HCT116 (cell line): ENCODE results near the gene SF3A2. TPM values are rescaled to one million over a fixed set of nuclear protein-coding genes. Genes with fewer than 3 reads are reported as not detected.

Experiments
- ATAC-seq: fragments of 200-7000 bp; cut with Tn5 transposase; 2 replicates; pipeline ENCODE4 v1.9.1; 2020; ENCODE audit warnings: mild to moderate bottlenecking, moderate library complexity
- BruUV-seq: library from RNA; stranded (reverse); fragments of 400-500 nt; replicated peaks from 2 replicates; lab custom pipeline; 2021; lab: Mats Ljungman, UMichigan
- CTCF ChIA-PET: fragments of 300-600 bp; sonication (Branson Sonifier 250); formaldehyde crosslinking; loops from one replicate; lab custom pipeline; 2021; ENCODE audit warnings: antibody characterized with exemption; lab: Charles Lee
- POLR2A ChIA-PET: fragments of 300-600, 350-600 bp; sonication (Branson Sonifier 250); formaldehyde crosslinking; loops from one replicate; lab custom pipeline; 2021; ENCODE audit warnings: antibody characterized with exemption; lab: Charles Lee
- RAD21 ChIA-PET, 2 experiments: fragments of 300-600 bp; sonication (Branson Sonifier 250); formaldehyde crosslinking; loops; one replicate each; lab custom pipeline; 2023; ENCODE audit warnings: low total read pairs in 2 of 2; ENCODE audit not compliant: uncharacterized antibody in 2 of 2, unreplicated experiment in 2 of 2, low non-redundant PET in 1 of 2; lab: Charles Lee
- DNase-seq: peaks from one replicate; pipeline ENCODE4 v3.0.0-alpha.2; 2010; ENCODE audit warnings: low read depth, low spot score
- H2AFZ ChIP-seq: fragments of 200-600 bp; shearing (Covaris generic), sonication (generic); 2 replicates; pipeline ENCODE4 v1.6.1; 2017; ENCODE audit warnings: low read depth, mixed run types, mixed read lengths, antibody characterized with exemption, low read length; ENCODE audit not compliant: poor library complexity, severe bottlenecking
- H3K27ac ChIP-seq: 2 replicates; pipeline ENCODE4 v1.5.1; 2012; ENCODE audit warnings: low read depth, low read length
- H3K27me3 ChIP-seq: fragments of 200-600 bp; sonication (generic); 2 replicates; pipeline ENCODE4 v1.6.1; 2016; ENCODE audit warnings: mixed run types, low read length, mixed read lengths; ENCODE audit not compliant: insufficient read depth
- H3K36me3 ChIP-seq, 2 experiments: fragments of 200-500 bp in 1 of 2; fragments of 200-600 bp in 1 of 2; sonication (Bioruptor generic) in 1 of 2; sonication (generic) in 1 of 2; 2 replicates each; pipeline versions ENCODE4 v1.5.1 to v1.6.1; 2014 to 2016; ENCODE audit warnings: low read length in 2 of 2, inconsistent platforms in 1 of 2, mixed read lengths in 1 of 2, mixed run types in 1 of 2; ENCODE audit not compliant: insufficient read depth in 2 of 2, control insufficient read depth in 1 of 2
- H3K4me1 ChIP-seq, 2 experiments: fragments of 200-600 bp in 1 of 2; sonication (generic) in 1 of 2; 2 replicates each; pipeline versions ENCODE4 v1.5.1 to v1.6.1; 2012 to 2017; ENCODE audit warnings: low read length in 2 of 2, inconsistent platforms in 1 of 2, mild to moderate bottlenecking in 1 of 2, mixed read lengths in 1 of 2, mixed run types in 1 of 2, moderate library complexity in 1 of 2; ENCODE audit not compliant: insufficient read depth in 2 of 2, control insufficient read depth in 1 of 2
- H3K4me2 ChIP-seq: fragments of 200-600 bp; sonication (generic); 2 replicates; pipeline ENCODE4 v1.6.1; 2017; ENCODE audit warnings: mixed run types, low read length, mixed read lengths
- H3K4me3 ChIP-seq, 2 experiments: fragments of 200-600 bp in 1 of 2; sonication (generic) in 1 of 2; replicated peaks in 1 of 2; 2 replicates each; pipeline ENCODE4 v1.5.1; 2011 to 2016; ENCODE audit warnings: low read length in 2 of 2, control low read depth in 1 of 2, low read depth in 1 of 2, mild to moderate bottlenecking in 1 of 2, mixed read lengths in 1 of 2, mixed run types in 1 of 2
- H3K79me2 ChIP-seq: fragments of 200-600 bp; sonication (generic); 2 replicates; pipeline ENCODE4 v1.6.1; 2017; ENCODE audit warnings: mild to moderate bottlenecking, mixed run types, low read length, moderate library complexity, mixed read lengths; ENCODE audit not compliant: insufficient read depth
- H3K9ac ChIP-seq: fragments of 200-600 bp; sonication (generic); 2 replicates; pipeline ENCODE4 v1.6.1; 2016; ENCODE audit warnings: low read length, mixed read lengths
- H3K9me2 ChIP-seq: fragments of 200-600 bp; sonication (generic), shearing (Covaris generic); 2 replicates; pipeline ENCODE4 v1.6.1; 2017; ENCODE audit warnings: mixed run types, mild to moderate bottlenecking, moderate library complexity; ENCODE audit not compliant: insufficient read depth
- H3K9me3 ChIP-seq, 2 experiments: fragments of 200-500 bp in 1 of 2; fragments of 200-600 bp in 1 of 2; sonication (Bioruptor generic) in 1 of 2; sonication (generic) in 1 of 2; 2 replicates each; pipeline ENCODE4 v1.6.1; 2014 to 2017; ENCODE audit warnings: low read length in 2 of 2, mixed read lengths in 2 of 2, inconsistent platforms in 1 of 2, low read depth in 1 of 2, mild to moderate bottlenecking in 1 of 2, mixed run types in 1 of 2, moderate library complexity in 1 of 2; ENCODE audit not compliant: control insufficient read depth in 1 of 2, insufficient read depth in 1 of 2
- H4K20me1 ChIP-seq: fragments of 200-600 bp; sonication (generic), shearing (Covaris generic); 2 replicates; pipeline ENCODE4 v1.6.1; 2017; ENCODE audit warnings: mixed run types, mild to moderate bottlenecking, moderate library complexity; ENCODE audit not compliant: insufficient read depth
- CBX3 ChIP-seq: IDR thresholded peaks from 2 replicates; pipeline ENCODE4 v1.6.1; 2012; ENCODE audit warnings: low read depth
- POLR2AphosphoS5 ChIP-seq: IDR thresholded peaks from 2 replicates; pipeline ENCODE4 v1.6.1; 2011; ENCODE audit warnings: mild to moderate bottlenecking, low read depth, low read length, moderate library complexity
- TCF7L2 ChIP-seq: IDR thresholded peaks from 2 replicates; pipeline ENCODE4 v1.7.0; 2011; ENCODE audit warnings: borderline replicate concordance, inconsistent platforms; ENCODE audit not compliant: insufficient read depth, insufficient read length; ENCODE audit errors: extremely low read depth
- YY1 ChIP-seq: IDR thresholded peaks from 2 replicates; pipeline ENCODE4 v1.6.1; 2011; ENCODE audit warnings: low read length, low read depth, moderate library complexity, mild to moderate bottlenecking; ENCODE audit not compliant: insufficient replicate concordance; ENCODE audit errors: extremely low read depth
- ZFX ChIP-seq: fragments of 450-650 bp; IDR thresholded peaks from 2 replicates; pipeline ENCODE4 v1.6.1; 2017
- ZNF274 ChIP-seq: fragments of 200-500 bp; sonication (Bioruptor generic); IDR thresholded peaks from 2 replicates; pipeline ENCODE4 v1.6.1; 2014; ENCODE audit warnings: mild to moderate bottlenecking, low read depth, low read length, inconsistent platforms
- intact Hi-C: fragments of 100-400 bp; cut with micrococcal nuclease; formaldehyde crosslinking; loops from 2 replicates; pipeline ENCODE4 v1.10.0; 2022
- total RNA-seq: library from RNA; stranded (reverse); gene quantifications from one replicate; pipeline ENCODE4 v1.2.1, GENCODE V29; 2021; ENCODE audit not compliant: unreplicated experiment
- TF ChIP-seq, protein P1 (sequence below): IDR thresholded peaks from 2 replicates; pipeline ENCODE4 v1.6.1; 2012
- TF ChIP-seq, protein P2 (sequence below): IDR thresholded peaks from 2 replicates; pipeline ENCODE4 v1.6.1; 2011; ENCODE audit warnings: mild to moderate bottlenecking, low read length, moderate library complexity; ENCODE audit not compliant: insufficient replicate concordance; ENCODE audit errors: extremely low read depth

SF3A2 gene
- total RNA-seq, 1 experiment from 2014 or later: 166 TPM

DNA sequence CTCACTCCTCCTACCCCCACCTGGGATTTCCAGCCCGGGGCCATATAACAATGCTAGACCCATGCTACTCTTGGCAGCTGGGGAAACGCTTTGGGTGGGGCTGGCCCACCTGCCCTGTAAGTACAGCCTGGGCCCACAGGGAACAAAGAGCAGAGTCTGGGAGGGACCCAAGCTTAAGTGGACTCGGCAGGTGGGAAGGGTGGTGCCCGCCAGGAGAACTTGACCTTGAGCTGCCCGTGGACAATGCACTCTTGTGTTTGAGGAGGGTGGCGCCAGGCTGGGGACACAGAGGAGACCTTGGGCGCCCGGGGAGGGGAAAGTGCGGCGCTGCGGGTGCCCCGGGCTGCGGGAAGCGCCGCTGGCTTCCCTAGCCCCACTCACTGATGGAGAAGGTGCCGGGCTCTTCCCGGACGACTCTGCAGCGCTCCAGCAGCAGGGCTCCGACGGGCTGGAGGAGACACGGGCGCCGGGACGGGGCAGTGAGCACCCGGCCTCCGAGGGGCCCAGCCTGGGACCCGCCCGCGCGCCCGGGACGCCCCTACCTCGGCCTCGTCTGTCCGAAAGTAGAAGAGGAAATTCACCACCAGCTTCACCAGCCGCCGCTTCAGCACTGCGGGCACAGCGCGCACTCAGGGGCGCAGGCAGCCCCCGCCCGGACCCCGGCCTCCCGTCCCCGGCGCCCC lies 1.1 kb upstream of the SF3A2 start:
- Histone ChIP-seq H4K20me1 (peaks cover 22% of the 10 kb centered on the region; the same call in 1 of the 2 replicates), H3K79me2 (peaks cover 73% of the 10 kb centered on the region), H3K9me3 (no peaks in the 10 kb centered on the region), H3K4me1 (peaks cover 17 to 42% of the 10 kb centered on the region in 2 experiments; a peak in 3 of 4 replicates), H3K36me3 (peaks cover 9 to 38% of the 10 kb centered on the region in 2 experiments), H3K27ac (peak overlapping the region; percentile 95), H3K9me2 (no peaks in the 10 kb centered on the region), H3K27me3 (no peaks in the 10 kb centered on the region), H3K4me3 (peak overlapping the region; percentile 83 to 92), H3K4me2 (peak overlapping the region; percentile 80), H2AFZ (no peak overlapping the region), H3K9ac (peak overlapping the region; percentile 99)
- TF ChIP-seq ZFX (peak; percentile 59; the same call in 1 of the 2 replicates), POLR2AphosphoS5 (no peak), YY1 (no peak), ZNF274 (no peak), CBX3 (no peak), TCF7L2 (no peak)
- TF ChIP-seq, protein P1, sequence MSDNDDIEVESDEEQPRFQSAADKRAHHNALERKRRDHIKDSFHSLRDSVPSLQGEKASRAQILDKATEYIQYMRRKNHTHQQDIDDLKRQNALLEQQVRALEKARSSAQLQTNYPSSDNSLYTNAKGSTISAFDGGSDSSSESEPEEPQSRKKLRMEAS: no peak
- TF ChIP-seq, protein P2, sequence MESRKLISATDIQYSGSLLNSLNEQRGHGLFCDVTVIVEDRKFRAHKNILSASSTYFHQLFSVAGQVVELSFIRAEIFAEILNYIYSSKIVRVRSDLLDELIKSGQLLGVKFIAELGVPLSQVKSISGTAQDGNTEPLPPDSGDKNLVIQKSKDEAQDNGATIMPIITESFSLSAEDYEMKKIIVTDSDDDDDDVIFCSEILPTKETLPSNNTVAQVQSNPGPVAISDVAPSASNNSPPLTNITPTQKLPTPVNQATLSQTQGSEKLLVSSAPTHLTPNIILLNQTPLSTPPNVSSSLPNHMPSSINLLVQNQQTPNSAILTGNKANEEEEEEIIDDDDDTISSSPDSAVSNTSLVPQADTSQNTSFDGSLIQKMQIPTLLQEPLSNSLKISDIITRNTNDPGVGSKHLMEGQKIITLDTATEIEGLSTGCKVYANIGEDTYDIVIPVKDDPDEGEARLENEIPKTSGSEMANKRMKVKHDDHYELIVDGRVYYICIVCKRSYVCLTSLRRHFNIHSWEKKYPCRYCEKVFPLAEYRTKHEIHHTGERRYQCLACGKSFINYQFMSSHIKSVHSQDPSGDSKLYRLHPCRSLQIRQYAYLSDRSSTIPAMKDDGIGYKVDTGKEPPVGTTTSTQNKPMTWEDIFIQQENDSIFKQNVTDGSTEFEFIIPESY: no peak
- no peak for DNase-seq
- intact Hi-C loops: loop anchor here (1.0 to 5.0 kb wide), 3 partner anchors 38 to 156 kb away; partner anchors contain the start of gene DOT1L
- RAD21 ChIA-PET: interaction anchor here (0.6 to 0.7 kb wide), 4 partner anchors 39 to 80 kb away, joined by 3 to 4 read pairs (median 3); no protein-coding TSS in a partner anchor
- POLR2A ChIA-PET: no interaction called here
- BruUV-seq: no TSS peak
- ATAC-seq: peak; percentile 3; the same call in 1 of the 2 replicates
- CTCF ChIA-PET: interaction anchor here (0.7 to 1.4 kb wide), 3 partner anchors 80 to 150 kb away, joined by 3 to 5 read pairs (median 3); no protein-coding TSS in a partner anchor
